Astrocyte of the cerebellum (primary cell): Measurements from ENCODE around the gene ALKBH2.

Experiments
- DNase-seq: peaks from one replicate; pipeline ENCODE4 v3.0.0-alpha.2; 2011; ENCODE audit warnings: low read depth
- H3K4me3 ChIP-seq: 2 replicates; pipeline ENCODE4 v1.5.1; 2011; ENCODE audit warnings: mild to moderate bottlenecking, low read depth, low read length, moderate library complexity
- in situ Hi-C: cut with HindIII; loops from 2 replicates; pipeline ENCODE4 v1.10.0; 2017; ENCODE audit warnings: low sequenced_read_pairs
- TF ChIP-seq, protein P1 (sequence below): IDR thresholded peaks from 2 replicates; pipeline ENCODE4 v1.5.1; 2012; ENCODE audit warnings: low read length, low read depth, moderate library complexity, mild to moderate bottlenecking; ENCODE audit errors: missing control alignments

ALKBH2 gene

DNA sequence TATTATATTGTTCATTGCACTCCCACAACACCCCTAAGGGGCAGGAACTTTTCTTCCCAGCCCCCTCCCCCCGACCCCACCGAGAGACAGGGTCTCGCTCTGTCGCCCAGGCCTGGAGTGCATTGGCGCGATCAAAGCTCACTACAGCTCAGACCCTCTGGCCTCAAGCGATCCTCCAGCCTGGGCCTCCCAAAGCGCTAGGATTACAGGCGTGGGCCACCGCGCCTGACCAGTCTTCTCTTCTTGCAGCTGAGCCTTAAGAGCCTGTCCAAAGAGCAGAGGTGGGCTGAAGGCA, 3.8 kb upstream of the ALKBH2 start:
- no peak for DNase-seq
- peak overlapping the region; percentile 75 for H3K4me3 ChIP-seq
- TF ChIP-seq, protein P1, sequence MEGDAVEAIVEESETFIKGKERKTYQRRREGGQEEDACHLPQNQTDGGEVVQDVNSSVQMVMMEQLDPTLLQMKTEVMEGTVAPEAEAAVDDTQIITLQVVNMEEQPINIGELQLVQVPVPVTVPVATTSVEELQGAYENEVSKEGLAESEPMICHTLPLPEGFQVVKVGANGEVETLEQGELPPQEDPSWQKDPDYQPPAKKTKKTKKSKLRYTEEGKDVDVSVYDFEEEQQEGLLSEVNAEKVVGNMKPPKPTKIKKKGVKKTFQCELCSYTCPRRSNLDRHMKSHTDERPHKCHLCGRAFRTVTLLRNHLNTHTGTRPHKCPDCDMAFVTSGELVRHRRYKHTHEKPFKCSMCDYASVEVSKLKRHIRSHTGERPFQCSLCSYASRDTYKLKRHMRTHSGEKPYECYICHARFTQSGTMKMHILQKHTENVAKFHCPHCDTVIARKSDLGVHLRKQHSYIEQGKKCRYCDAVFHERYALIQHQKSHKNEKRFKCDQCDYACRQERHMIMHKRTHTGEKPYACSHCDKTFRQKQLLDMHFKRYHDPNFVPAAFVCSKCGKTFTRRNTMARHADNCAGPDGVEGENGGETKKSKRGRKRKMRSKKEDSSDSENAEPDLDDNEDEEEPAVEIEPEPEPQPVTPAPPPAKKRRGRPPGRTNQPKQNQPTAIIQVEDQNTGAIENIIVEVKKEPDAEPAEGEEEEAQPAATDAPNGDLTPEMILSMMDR, result no peak
- in situ Hi-C loops, result no loop called here

GRCh38 chr12:109092497-109093021, 713 bp downstream of the ALKBH2 start:
- no peak for DNase-seq
- TF ChIP-seq, protein P1, result no peak
- in situ Hi-C loops, result no loop called here
- peak overlapping the region; percentile 50 for H3K4me3 ChIP-seq

- DNase-seq, result no peak
- no peak overlapping the region for H3K4me3 ChIP-seq
- in situ Hi-C loops, result no loop called here
- TF ChIP-seq, protein P1, result no peak
Observed at GRCh38 chr12:109089683-109090082, 3.6 kb downstream of the ALKBH2 start.

GRCh38 chr12:109088818-109089217, 4.5 kb downstream of the ALKBH2 start:
- in situ Hi-C loops, result no loop called here
- H3K4me3 ChIP-seq, result no peak overlapping the region
- TF ChIP-seq, protein P1, result no peak
- DNase-seq, result no peak

DNA sequence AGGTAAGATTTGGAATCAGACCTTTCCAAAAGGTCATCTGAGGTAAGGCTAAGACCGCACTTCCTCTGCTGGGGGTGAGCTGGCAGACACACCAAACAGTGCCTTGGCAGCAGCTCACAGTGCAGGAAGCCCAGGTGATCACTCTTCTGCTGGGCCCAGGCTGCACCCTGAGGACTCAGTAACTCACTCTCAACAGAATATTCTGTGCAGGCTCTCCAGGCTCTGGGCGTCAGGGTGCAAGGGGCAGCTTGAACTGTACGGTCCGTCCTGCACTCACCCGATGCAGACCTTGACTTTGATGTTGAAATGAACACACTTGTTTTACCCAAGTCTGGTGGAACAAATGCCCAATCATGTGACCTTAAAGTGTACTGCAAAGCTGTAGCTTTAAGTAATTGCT, 6.0 kb downstream of the ALKBH2 start:
- H3K4me3 ChIP-seq, result no peak overlapping the region
- DNase-seq, result no peak
- in situ Hi-C loops, result no loop called here
- TF ChIP-seq, protein P1, result no peak

DNA sequence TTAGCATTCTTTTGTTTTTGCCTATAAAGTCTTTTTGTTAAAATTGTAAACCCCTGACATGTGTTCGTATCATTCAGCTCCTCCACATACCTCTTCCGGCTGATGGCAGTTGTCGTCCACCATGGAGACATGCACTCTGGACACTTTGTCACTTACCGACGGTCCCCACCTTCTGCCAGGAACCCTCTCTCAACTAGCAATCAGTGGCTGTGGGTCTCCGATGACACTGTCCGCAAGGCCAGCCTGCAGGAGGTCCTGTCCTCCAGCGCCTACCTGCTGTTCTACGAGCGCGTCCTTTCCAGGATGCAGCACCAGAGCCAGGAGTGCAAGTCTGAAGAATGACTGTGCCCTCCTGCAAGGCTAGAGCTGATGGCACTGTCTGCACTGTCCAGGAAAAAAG, 7.7 kb downstream of the ALKBH2 start:
- TF ChIP-seq, protein P1, result no peak
- H3K4me3 ChIP-seq, result no peak overlapping the region
- DNase-seq, result no peak
- in situ Hi-C loops, result no loop called here

- H3K4me3 ChIP-seq, result no peak overlapping the region
- in situ Hi-C loops, result no loop called here
- TF ChIP-seq, protein P1, result no peak
- DNase-seq, result no peak
Observed at GRCh38 chr12:109084425-109084824, 8.8 kb downstream of the ALKBH2 start.
